NCI-H226 (cell line): ENCODE results near the gene SPEM1.
"Not testable (repeated sequence)": the region's sequence is repeated elsewhere in the genome, so short reads cannot be mapped to it uniquely, and the experiment has no call there.

Experiments
- DNase-seq: peaks from one replicate; pipeline ENCODE4 v3.0.0-alpha.2; 2015

The SPEM1 gene

GRCh38 chr17:7443499-7444485, 23.7 kb downstream of the SPEM1 start:
- peak; percentile 69 for DNase-seq

DNA sequence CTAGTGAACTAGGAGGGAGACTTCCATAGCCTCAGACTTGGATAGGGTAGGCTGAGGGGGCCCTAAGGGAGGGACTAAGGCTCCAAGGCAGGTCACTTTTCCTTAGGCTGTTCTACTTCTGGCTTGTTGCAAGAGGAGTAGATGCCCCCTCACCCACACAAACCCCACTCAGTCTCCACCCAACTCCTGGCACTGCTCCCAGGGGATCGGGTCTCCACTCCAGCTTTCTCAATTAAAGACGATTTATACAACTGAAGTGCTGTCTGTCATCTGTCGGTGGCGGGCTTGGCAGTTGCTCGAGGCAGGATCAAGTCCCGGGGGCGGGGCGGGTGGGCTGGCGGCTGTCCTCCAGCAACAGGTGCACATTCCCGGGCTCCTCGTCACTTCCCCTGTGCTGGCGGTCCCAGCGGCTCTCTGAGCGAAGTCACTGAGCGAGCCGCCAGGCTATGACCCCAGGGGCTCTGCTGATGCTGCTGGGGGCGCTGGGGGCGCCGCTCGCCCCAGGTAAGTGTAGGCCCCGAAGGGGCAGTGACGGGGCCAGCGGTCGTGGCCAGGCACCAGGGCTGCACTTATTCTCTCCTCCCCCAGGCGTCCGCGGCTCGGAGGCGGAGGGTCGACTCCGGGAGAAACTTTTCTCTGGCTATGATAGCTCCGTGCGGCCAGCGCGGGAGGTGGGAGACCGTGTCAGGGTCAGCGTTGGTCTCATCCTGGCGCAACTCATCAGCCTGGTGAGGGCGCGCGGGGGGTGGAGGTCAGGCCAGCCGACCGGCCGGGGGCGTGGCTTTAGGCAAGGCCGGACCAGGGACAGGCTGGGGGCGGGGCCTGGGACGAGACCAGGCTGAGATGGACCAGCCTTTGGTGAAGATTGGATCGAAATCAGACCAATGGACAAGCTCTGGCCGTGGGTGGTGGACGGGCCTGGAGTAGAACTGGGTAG, 24.8 kb downstream of the SPEM1 start, which contains the start of gene CHRNB1:
Gene CHRNB1 (plus strand): TSS at position 380 of the 937 bp plus-strand sequence. CDS start 67 bp downstream, at position 447.
- no peak for DNase-seq

- no peak for DNase-seq
These were observed 25.5 kb downstream of the SPEM1 start for GRCh38 chr17:7445619-7445968.

GRCh38 chr17:7448461-7448860, 28.3 kb downstream of the SPEM1 start:
- no peak for DNase-seq

- DNase-seq: no peak
These were observed 39.9 kb downstream of the SPEM1 start for GRCh38 chr17:7459961-7460545.

- no peak for DNase-seq
These were observed 40.9 kb downstream of the SPEM1 start for GRCh38 chr17:7460850-7461660.

DNA sequence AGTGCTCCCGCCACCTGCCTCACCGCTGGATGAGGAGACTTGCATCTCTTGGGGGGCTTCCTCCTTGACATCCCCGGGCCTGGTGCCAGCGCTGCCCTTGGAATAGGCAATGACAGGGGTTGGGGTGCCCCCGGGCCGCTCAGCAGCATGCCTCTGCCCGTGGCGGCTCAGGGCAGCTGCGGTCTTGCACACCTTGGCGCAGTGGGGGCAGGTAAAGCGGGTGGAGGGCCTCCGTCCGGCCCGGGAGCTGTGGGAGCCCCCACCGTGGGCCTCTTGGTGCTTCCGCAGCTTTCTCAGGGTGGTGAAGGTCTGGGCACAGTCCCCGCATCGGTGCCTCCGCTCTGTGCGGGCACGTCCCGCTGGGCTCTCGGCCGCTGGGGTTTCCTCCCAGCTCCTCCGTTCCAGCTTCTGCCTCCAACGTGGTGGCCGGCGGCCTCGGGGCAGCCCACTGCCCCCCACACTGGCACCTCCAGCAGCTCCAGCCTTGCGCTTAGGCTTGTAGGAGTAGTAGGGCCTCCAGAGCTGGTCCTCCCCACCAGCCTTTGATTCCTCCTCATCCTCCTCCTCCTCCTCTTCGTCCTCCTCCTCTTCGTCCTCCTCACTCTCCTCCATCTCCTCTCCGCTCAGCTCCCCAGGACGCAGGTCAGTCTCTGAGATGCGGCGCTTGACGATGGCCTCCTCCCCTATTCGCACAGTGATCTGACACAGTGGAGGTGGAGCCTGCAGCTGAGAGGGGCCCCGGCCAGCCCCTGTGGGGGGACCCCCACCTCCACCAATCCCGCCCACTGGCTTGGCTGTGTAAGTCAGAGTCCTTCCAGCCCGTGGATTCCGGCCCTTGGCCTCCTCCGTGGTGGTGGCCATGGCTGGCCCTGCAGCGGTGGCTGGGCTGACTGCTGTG, 42.6 kb downstream of the SPEM1 start:
- DNase-seq: no peak

DNA sequence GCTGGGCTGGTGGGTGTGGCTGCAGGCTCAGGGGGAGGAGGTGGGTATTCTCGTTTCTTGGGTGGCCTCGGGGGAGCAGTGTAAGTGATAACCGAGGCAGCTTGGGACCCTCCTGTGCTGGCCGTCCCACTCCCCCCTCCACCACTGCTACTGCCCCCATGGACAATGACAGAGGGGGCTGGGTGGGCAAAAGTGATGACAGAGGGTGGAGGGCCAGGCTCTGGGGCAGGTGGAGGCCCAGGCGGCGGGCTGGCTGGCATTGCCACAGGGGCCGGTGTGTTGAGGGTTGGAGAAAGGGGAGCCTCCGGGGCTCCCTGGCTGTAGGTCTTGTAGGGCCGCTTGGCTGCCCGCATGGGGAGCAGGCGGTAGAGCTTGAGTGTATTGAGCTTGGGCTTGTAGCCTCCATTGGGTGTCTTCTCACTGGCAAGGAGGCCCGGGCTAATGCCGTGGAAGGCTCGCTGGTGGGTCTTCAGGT, 43.3 kb downstream of the SPEM1 start:
- DNase-seq: no peak

- no peak for DNase-seq
These were observed 44.0 kb downstream of the SPEM1 start for GRCh38 chr17:7464081-7464480.

GRCh38 chr17:7465597-7466275, 45.6 kb downstream of the SPEM1 start:
- no peak for DNase-seq

DNA sequence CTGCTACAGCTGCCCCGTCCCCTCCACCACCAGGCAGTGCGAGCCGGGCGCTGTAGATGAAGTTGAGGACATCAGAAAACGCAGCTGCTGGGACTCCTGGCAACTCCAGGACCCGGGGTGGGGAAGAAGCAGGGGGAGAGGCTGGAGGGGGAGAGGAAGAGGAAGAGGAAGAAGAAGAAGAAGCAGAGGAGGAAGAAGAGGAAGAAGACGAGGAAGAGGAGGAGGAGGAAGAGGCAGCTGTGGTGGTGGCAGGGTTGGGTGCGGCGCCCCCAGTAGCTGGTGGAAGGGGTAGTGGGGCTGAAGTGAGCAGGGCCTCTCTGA, 46.2 kb downstream of the SPEM1 start:
- DNase-seq: no peak

DNA sequence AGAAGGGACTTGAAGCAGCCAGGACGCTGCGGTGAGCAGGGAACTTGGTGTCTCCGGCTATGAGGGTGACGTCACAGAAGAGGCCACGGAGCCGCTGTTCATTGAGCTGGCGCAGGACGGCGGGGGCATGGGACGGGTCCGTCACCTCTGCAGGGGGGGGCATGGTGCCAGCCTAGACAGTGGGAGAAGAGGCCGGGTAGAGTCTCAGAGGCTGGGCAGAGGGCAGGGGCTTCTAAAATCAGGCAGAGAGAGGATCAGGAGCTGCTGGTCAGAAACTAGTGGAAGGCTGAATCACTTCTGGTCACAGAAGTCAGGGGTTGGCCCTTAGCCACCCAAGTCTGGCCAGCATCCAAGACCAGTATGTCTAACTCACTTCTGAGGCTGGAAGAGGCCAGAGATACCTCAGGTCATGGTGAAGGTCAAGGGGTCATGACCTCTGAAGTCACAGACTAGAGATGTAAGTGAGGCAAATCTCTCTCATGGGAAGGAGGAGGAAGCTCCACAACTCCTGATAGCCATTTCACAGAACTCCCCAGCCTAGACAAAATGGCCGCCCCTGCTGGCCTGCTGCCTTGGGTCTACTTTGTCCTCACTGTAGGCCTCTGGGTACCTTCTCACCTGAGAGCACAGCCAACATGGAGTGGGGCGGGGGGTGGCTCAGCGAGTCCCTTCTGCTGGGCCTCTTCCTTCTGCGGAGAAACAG, 46.7 kb downstream of the SPEM1 start:
- DNase-seq: peak; percentile 31

DNA sequence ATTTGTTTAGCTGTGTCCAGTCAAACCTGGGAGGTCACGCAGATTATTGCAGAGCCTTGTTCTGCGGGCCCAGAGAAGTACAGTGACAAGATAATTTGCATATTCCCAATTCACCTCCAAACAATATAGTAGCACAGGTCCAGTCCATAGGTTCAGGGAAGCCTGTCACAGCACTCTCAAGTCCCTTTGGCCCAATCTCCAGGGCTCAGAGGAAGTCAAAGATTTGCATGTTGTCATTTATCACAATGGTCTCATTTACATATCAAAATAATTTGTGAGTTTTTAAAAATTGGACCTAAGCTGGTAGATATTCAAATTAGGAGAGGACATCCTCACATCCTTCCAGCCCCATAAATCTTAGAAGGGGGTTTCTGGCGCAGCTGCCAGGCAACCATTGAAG, 47.4 kb downstream of the SPEM1 start:
- DNase-seq: no peak

GRCh38 chr17:7468290-7468689, 48.2 kb downstream of the SPEM1 start:
- no peak for DNase-seq

- DNase-seq: no peak
These were observed 48.8 kb downstream of the SPEM1 start for GRCh38 chr17:7468804-7469389.

DNA sequence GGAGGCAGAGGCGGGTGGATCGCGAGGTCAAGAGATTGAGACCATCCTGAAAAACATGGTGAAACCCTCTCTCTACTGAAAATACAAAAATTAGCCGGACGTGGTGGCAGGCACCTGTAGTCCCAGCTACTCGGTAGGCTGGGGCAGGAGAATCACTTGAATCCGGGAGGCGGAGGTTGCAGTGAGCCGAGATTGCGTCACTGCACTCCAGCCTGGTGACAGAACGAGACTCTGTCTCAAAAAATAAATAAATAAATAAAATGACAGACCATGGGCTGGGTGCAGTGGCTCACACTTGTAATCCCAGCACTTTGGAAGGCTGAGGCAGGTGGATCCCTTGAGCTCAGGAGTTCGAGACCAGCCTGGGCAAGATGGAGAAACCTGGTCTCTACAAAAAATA, 49.7 kb downstream of the SPEM1 start:
- not testable (repeated sequence) for DNase-seq

- DNase-seq: not testable (repeated sequence)
These were observed 50.4 kb downstream of the SPEM1 start for GRCh38 chr17:7470457-7470973.
